ENCODE data around the gene CRYBG1.

The CRYBG1 gene

DNA sequence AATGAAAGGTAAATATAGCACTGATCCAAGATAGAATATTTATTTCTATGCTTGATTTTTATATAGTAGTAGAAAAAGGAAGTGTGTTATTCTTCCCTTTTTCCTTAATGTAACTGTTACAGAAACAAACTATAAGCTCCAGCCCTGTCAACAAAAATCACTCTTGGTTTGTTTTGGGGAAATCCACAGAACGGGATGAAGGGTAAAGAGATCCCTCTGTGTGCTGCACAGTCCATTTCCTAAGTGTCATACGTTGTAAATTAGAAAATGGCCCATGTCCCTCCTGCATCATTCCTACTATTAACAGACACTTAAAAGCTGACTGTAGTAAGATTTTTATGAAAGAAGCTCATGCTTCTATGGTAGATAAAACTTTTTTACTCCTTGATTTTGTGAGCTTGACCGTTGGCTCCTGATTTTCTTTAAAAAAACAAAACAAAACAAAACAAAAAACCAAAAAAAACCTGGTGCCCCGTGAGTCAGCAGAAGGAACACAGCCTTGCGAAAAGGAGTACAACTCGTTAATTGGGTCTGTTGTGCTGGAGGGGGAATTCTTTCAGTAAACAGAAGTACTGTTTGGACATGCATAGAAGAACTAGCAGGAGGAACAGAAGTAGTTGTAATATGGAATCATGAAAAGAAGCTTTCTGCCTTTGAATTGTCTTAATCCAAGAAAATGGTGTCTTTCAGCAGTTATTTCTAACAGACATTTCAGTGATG lies 201.3 kb downstream of the CRYBG1 start:
- Histone ChIP-seq H4K20me1 (ENCODE audit: insufficient read depth, low read length) (no peaks in the 10 kb centered on the region), H3K9ac (ENCODE audit: low read length) (no peak overlapping the region), H3F3A (ENCODE audit: insufficient read depth, low read length) (no peaks in the 10 kb centered on the region), H3K36me3 (replicated peaks; ENCODE audit: insufficient read depth, low read length) (no peaks in the 10 kb centered on the region), H3K9me2 (replicated peaks; ENCODE audit: insufficient read depth, low read length) (no peaks in the 10 kb centered on the region), H3K79me2 (ENCODE audit: low read length) (no peaks in the 10 kb centered on the region), H3K4me2 (ENCODE audit: low read depth, low read length) (no peak overlapping the region), H3K4me1 (ENCODE audit: low read length) (no peaks in the 10 kb centered on the region), H3K4me3 (ENCODE audit: low read length) (no peak overlapping the region), H3K9me3 (replicated peaks; ENCODE audit: insufficient read depth, low read length) (no peaks in the 10 kb centered on the region), H3K27me3 (replicated peaks; ENCODE audit: insufficient read depth, low read length) (no peaks in the 10 kb centered on the region), H2AFZ (ENCODE audit: low read length) (no peak overlapping the region), H3K27ac (ENCODE audit: low read length) (no peak overlapping the region)
- no peak for DNase-seq
- no peak for TF ChIP-seq EZH2 (optimal IDR thresholded peaks at IDR 0.05; ENCODE audit: low read depth, low read length)
- TF ChIP-seq EZH2phosphoT487 (IDR thresholded peaks at IDR 0.05; ENCODE audit: low read length): no peak
- TF ChIP-seq, protein P1, sequence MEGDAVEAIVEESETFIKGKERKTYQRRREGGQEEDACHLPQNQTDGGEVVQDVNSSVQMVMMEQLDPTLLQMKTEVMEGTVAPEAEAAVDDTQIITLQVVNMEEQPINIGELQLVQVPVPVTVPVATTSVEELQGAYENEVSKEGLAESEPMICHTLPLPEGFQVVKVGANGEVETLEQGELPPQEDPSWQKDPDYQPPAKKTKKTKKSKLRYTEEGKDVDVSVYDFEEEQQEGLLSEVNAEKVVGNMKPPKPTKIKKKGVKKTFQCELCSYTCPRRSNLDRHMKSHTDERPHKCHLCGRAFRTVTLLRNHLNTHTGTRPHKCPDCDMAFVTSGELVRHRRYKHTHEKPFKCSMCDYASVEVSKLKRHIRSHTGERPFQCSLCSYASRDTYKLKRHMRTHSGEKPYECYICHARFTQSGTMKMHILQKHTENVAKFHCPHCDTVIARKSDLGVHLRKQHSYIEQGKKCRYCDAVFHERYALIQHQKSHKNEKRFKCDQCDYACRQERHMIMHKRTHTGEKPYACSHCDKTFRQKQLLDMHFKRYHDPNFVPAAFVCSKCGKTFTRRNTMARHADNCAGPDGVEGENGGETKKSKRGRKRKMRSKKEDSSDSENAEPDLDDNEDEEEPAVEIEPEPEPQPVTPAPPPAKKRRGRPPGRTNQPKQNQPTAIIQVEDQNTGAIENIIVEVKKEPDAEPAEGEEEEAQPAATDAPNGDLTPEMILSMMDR (IDR thresholded peaks at IDR 0.05; ENCODE audit: low read length): no peak

DNA sequence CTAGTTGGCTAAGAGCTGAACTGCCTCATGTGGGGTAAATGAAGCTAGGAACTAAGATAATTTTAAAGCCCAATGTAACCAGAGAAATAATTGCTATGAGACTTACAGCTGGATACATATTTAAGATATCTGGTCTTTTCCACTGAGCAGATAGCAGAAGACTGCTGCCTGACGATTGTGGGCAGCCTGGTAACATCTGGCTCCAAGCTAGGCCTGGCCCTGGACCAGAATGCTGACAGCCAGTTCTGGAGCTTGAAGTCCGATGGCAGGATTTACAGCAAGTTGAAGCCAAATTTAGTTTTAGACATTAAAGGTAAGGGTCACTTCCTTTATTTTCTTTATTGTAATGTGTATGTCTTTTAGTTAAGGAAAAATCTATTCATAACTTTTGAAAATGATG lies 203.1 kb downstream of the CRYBG1 start:
- TF ChIP-seq EZH2 (optimal IDR thresholded peaks at IDR 0.05; ENCODE audit: low read depth, low read length) (no peak), EZH2phosphoT487 (IDR thresholded peaks at IDR 0.05; ENCODE audit: low read length) (no peak)
- TF ChIP-seq, protein P1 (IDR thresholded peaks at IDR 0.05; ENCODE audit: low read length): no peak
- no peaks in the 10 kb centered on the region for H3F3A ChIP-seq (ENCODE audit: insufficient read depth, low read length)
- H3K9me2 ChIP-seq (replicated peaks; ENCODE audit: insufficient read depth, low read length): no peaks in the 10 kb centered on the region
- H3K36me3 ChIP-seq (replicated peaks; ENCODE audit: insufficient read depth, low read length): no peaks in the 10 kb centered on the region
- H3K4me1 ChIP-seq (ENCODE audit: low read length): no peaks in the 10 kb centered on the region
- H3K27ac ChIP-seq (ENCODE audit: low read length): no peak overlapping the region
- H3K4me2 ChIP-seq (ENCODE audit: low read depth, low read length): no peak overlapping the region
- no peak overlapping the region for H3K4me3 ChIP-seq (ENCODE audit: low read length)
- H2AFZ ChIP-seq (ENCODE audit: low read length): no peak overlapping the region
- no peaks in the 10 kb centered on the region for H4K20me1 ChIP-seq (ENCODE audit: insufficient read depth, low read length)
- no peaks in the 10 kb centered on the region for H3K9me3 ChIP-seq (replicated peaks; ENCODE audit: insufficient read depth, low read length)
- no peaks in the 10 kb centered on the region for H3K27me3 ChIP-seq (replicated peaks; ENCODE audit: insufficient read depth, low read length)
- H3K79me2 ChIP-seq (ENCODE audit: low read length): no peaks in the 10 kb centered on the region
- no peak overlapping the region for H3K9ac ChIP-seq (ENCODE audit: low read length)
- DNase-seq: no peak

DNA sequence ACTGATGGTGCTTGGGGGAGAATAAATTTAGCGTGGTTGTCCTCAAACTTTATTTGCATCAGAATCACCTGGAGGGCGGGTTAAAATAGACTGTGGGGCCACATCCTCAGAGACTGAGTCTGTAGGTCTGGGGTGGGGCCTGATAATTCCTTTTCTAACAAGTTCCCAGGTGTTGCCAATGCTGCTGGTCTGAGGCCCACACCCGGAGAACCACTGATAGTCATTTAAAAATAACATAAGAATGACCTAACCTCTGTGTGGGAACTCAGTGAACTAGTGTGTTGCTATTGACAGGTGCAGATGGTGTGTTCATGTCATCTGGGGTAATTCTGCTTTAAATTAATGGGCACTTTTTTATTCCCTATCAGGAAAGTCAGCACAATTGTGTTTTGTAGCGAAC lies 204.0 kb downstream of the CRYBG1 start:
- no peaks in the 10 kb centered on the region for H3F3A ChIP-seq (ENCODE audit: insufficient read depth, low read length)
- no peak overlapping the region for H3K27ac ChIP-seq (ENCODE audit: low read length)
- H3K9me2 ChIP-seq (replicated peaks; ENCODE audit: insufficient read depth, low read length): no peaks in the 10 kb centered on the region
- DNase-seq: no peak
- H3K9me3 ChIP-seq (replicated peaks; ENCODE audit: insufficient read depth, low read length): no peaks in the 10 kb centered on the region
- no peaks in the 10 kb centered on the region for H3K36me3 ChIP-seq (replicated peaks; ENCODE audit: insufficient read depth, low read length)
- no peaks in the 10 kb centered on the region for H3K27me3 ChIP-seq (replicated peaks; ENCODE audit: insufficient read depth, low read length)
- no peaks in the 10 kb centered on the region for H3K79me2 ChIP-seq (ENCODE audit: low read length)
- no peak overlapping the region for H3K4me3 ChIP-seq (ENCODE audit: low read length)
- H3K4me2 ChIP-seq (ENCODE audit: low read depth, low read length): no peak overlapping the region
- no peaks in the 10 kb centered on the region for H4K20me1 ChIP-seq (ENCODE audit: insufficient read depth, low read length)
- no peak overlapping the region for H2AFZ ChIP-seq (ENCODE audit: low read length)
- no peaks in the 10 kb centered on the region for H3K4me1 ChIP-seq (ENCODE audit: low read length)
- no peak overlapping the region for H3K9ac ChIP-seq (ENCODE audit: low read length)
- TF ChIP-seq EZH2 (optimal IDR thresholded peaks at IDR 0.05; ENCODE audit: low read depth, low read length) (no peak), EZH2phosphoT487 (IDR thresholded peaks at IDR 0.05; ENCODE audit: low read length) (no peak)
- TF ChIP-seq, protein P1 (IDR thresholded peaks at IDR 0.05; ENCODE audit: low read length): no peak
